Naive thymus-derived CD4-positive, alpha-beta T cell (primary cell): ENCODE results near the gene PRRT1. TPM values are rescaled to one million over a fixed set of nuclear protein-coding genes. Genes with fewer than 3 reads are reported as not detected.

Source experiments
- ATAC-seq: fragments of 150-1000 bp; cut with Tn5 transposase; 2 replicates; pipeline ENCODE4 v1.10.0; 2021; ENCODE audit warnings: mild to moderate bottlenecking, moderate library complexity
- CTCF ChIA-PET: fragments of 350-600 bp; sonication (Branson Sonifier 250); formaldehyde crosslinking; loops from one replicate; lab custom pipeline; 2021; ENCODE audit warnings: antibody characterized with exemption; lab: Charles Lee
- POLR2A ChIA-PET: fragments of 350-600 bp; sonication (Branson Sonifier 250); formaldehyde crosslinking; loops from one replicate; lab custom pipeline; 2021; ENCODE audit warnings: antibody characterized with exemption, inconsistent platforms; lab: Charles Lee
- DNase-seq, 9 donors: peaks; one replicate each; pipeline versions ENCODE4 v3.0.0 to v3.0.0-alpha.2; 2020 to 2022; ENCODE audit warnings: mixed read lengths in 1 of 9
- H3K27ac ChIP-seq: one replicate; pipeline ENCODE4 v1.7.0; 2013; ENCODE audit warnings: mild to moderate bottlenecking, low read depth, low read length, moderate library complexity
- H3K27me3 ChIP-seq, 2 donors: one replicate each; pipeline ENCODE4 v1.7.0; 2013; ENCODE audit warnings: low read length in 2 of 2, mild to moderate bottlenecking in 2 of 2, moderate library complexity in 2 of 2; ENCODE audit not compliant: control insufficient read depth in 2 of 2, insufficient read depth in 2 of 2
- H3K36me3 ChIP-seq, 3 experiments: 1 replicate in 2 of 3; 2 replicates in 1 of 3; pipeline ENCODE4 v1.7.0; 2013; ENCODE audit warnings: low read length in 3 of 3, mild to moderate bottlenecking in 3 of 3, moderate library complexity in 1 of 3; ENCODE audit not compliant: insufficient read depth in 3 of 3, control insufficient read depth in 2 of 3
- H3K4me1 ChIP-seq, 2 donors: one replicate each; pipeline ENCODE4 v1.7.0; 2013; ENCODE audit warnings: low read length in 2 of 2, mild to moderate bottlenecking in 2 of 2, moderate library complexity in 1 of 2; ENCODE audit not compliant: control insufficient read depth in 2 of 2, insufficient read depth in 2 of 2
- H3K4me3 ChIP-seq: 2 replicates; pipeline ENCODE4 v1.7.0; 2013; ENCODE audit warnings: mild to moderate bottlenecking, low read length
- H3K9me3 ChIP-seq, 3 experiments: 1 replicate in 2 of 3; 2 replicates in 1 of 3; pipeline ENCODE4 v1.7.0; 2013; ENCODE audit warnings: low read length in 3 of 3; ENCODE audit not compliant: control insufficient read depth in 2 of 3
- H3K27ac Mint-ChIP-seq, 9 donors: one replicate each; pipeline ENCODE4 v1.8.0; 2020 to 2022; ENCODE audit warnings: mixed read lengths in 9 of 9, mild to moderate bottlenecking in 8 of 9, moderate library complexity in 5 of 9, inconsistent platforms in 2 of 9
- H3K27me3 Mint-ChIP-seq, 5 donors: one replicate each; pipeline ENCODE4 v1.8.0; 2021 to 2022; ENCODE audit warnings: mixed read lengths in 5 of 5, mild to moderate bottlenecking in 1 of 5
- H3K36me3 Mint-ChIP-seq, 5 donors: one replicate each; pipeline ENCODE4 v1.8.0; 2020 to 2022; ENCODE audit warnings: mixed read lengths in 5 of 5, mild to moderate bottlenecking in 3 of 5, inconsistent platforms in 1 of 5
- H3K4me1 Mint-ChIP-seq, 7 donors: one replicate each; pipeline ENCODE4 v1.8.0; 2020 to 2022; ENCODE audit warnings: mixed read lengths in 7 of 7, mild to moderate bottlenecking in 3 of 7, inconsistent platforms in 1 of 7
- H3K4me3 Mint-ChIP-seq, 10 donors: one replicate each; pipeline ENCODE4 v1.8.0; 2020 to 2022; ENCODE audit warnings: mild to moderate bottlenecking in 10 of 10, mixed read lengths in 10 of 10, moderate library complexity in 6 of 10, inconsistent platforms in 2 of 10
- H3K9me3 Mint-ChIP-seq, 11 donors: one replicate each; pipeline ENCODE4 v1.8.0; 2020 to 2022; ENCODE audit warnings: mixed read lengths in 11 of 11, mild to moderate bottlenecking in 4 of 11, inconsistent platforms in 1 of 11, moderate library complexity in 1 of 11
- intact Hi-C, 2 donors: fragments of 100-400 bp; cut with micrococcal nuclease; formaldehyde crosslinking; loops; one replicate each; pipeline ENCODE4 v1.15.1; 2023
- polyA plus RNA-seq, 2 donors: library from polyadenylated mRNA; unstranded; fragments of 300-500 nt; fragmentation: Illumina TruSeq; gene quantifications; one replicate each; pipeline ENCODE4 v1.2.3, GENCODE V29; 2021
- total RNA-seq, 6 experiments: library from RNA in 5 of 6; stranded (reverse) in 5 of 6; gene quantifications; 1 replicate in 5 of 6; 2 replicates in 1 of 6; pipeline ENCODE4 v1.2.3 and lab custom pipeline; 2021 to 2026

PRRT1 gene
- total and polyA plus RNA-seq, 7 experiments from 2014 or later: 0.31 to 7.4 (median 3.4) TPM

GRCh38 chr6:32181915-32182529 lies 30.3 kb upstream of the PRRT1 start:
- no peaks in the 10 kb centered on the region for H3K27me3 Mint-ChIP-seq
- no peaks in the 10 kb centered on the region for H3K27me3 ChIP-seq
- H3K4me3 ChIP-seq: no peak overlapping the region
- ChIA-PET CTCF (interaction anchor here (0.5 to 1.3 kb wide), 2 partner anchors 14 to 104 kb away, joined by 3 to 4 read pairs; no protein-coding TSS in a partner anchor), POLR2A (interaction anchor here (0.8 to 8.1 kb wide), 4 partner anchors 9 to 790 kb away, joined by 3 to 259 read pairs (median 4); partner anchors contain the start of genes FKBPL, GPSM3 and PBX2)
- DNase-seq: no peak
- H3K36me3 ChIP-seq: peaks cover 7 to 56% (median 19%) of the 10 kb centered on the region in 3 experiments
- peaks cover 0 to 2% (median 0%) of the 10 kb centered on the region in 11 donors for H3K9me3 Mint-ChIP-seq
- H3K27ac Mint-ChIP-seq: peak overlapping the region in 5 of 9 donors; percentile 45 to 80 (median 53)
- intact Hi-C loops: no loop called here
- no peaks in the 10 kb centered on the region for H3K9me3 ChIP-seq
- H3K4me3 Mint-ChIP-seq: no peak overlapping the region
- peaks cover 13 to 40% of the 10 kb centered on the region in 2 donors for H3K4me1 ChIP-seq
- peaks cover 5 to 26% (median 20%) of the 10 kb centered on the region in 5 donors for H3K36me3 Mint-ChIP-seq
- peak overlapping the region; percentile 29 for H3K27ac ChIP-seq
- H3K4me1 Mint-ChIP-seq: peaks cover 44 to 73% (median 61%) of the 10 kb centered on the region in 7 donors
- no peak for ATAC-seq

DNA sequence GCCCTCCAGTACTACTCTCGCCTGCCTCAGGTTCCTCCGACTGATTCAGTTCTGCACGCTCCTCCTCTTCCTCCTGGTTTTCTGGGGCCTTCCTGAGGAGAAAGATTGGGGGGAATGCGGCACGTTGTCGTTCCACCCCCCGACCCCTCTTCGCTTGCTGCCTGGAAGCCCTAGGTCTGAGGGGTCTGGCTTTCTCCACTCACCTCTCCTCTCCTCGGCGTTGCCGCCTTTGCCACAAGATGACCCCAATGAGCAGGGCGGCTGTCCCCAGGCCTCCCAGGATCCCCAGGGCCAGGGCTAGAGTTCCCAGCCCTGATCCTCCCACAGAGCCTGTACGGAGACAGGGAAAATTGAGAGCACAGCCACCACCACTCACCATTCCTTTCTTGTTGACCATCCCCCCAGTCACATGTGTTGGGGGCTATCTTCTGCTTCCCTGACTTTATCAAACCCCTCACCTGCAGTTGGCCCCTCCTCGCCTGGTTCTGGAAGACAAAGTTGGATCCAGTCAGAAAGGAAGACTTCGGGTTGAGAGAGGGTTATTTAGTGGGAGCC lies 29.5 kb upstream of the PRRT1 start:
- peaks cover 44 to 73% (median 61%) of the 10 kb centered on the region in 7 donors for H3K4me1 Mint-ChIP-seq
- CTCF ChIA-PET: no interaction called here
- Histone ChIP-seq H3K4me3 (no peak overlapping the region), H3K27ac (peak overlapping the region; percentile 47), H3K4me1 (peaks cover 21 to 40% of the 10 kb centered on the region in 2 donors), H3K27me3 (no peaks in the 10 kb centered on the region), H3K9me3 (no peaks in the 10 kb centered on the region), H3K36me3 (peaks cover 0 to 48% (median 17%) of the 10 kb centered on the region in 3 experiments)
- H3K36me3 Mint-ChIP-seq: peaks cover 0 to 18% (median 14%) of the 10 kb centered on the region in 5 donors
- peak overlapping the region in 3 of 10 donors; percentile 18 to 85 (median 34) for H3K4me3 Mint-ChIP-seq
- POLR2A ChIA-PET: interaction anchor here (5.4 to 8.1 kb wide), 2 partner anchors 10 to 52 kb away, joined by 36 to 259 read pairs; partner anchors contain the start of genes ATF6B, FKBPL, GPSM3 and PBX2
- H3K27me3 Mint-ChIP-seq: no peaks in the 10 kb centered on the region
- H3K27ac Mint-ChIP-seq: peak overlapping the region in 7 of 9 donors; percentile 45 to 99 (median 67)
- intact Hi-C loops: no loop called here
- H3K9me3 Mint-ChIP-seq: peaks cover 0 to 3% (median 0%) of the 10 kb centered on the region in 11 donors
- DNase-seq (no peak), ATAC-seq (no peak)

DNA sequence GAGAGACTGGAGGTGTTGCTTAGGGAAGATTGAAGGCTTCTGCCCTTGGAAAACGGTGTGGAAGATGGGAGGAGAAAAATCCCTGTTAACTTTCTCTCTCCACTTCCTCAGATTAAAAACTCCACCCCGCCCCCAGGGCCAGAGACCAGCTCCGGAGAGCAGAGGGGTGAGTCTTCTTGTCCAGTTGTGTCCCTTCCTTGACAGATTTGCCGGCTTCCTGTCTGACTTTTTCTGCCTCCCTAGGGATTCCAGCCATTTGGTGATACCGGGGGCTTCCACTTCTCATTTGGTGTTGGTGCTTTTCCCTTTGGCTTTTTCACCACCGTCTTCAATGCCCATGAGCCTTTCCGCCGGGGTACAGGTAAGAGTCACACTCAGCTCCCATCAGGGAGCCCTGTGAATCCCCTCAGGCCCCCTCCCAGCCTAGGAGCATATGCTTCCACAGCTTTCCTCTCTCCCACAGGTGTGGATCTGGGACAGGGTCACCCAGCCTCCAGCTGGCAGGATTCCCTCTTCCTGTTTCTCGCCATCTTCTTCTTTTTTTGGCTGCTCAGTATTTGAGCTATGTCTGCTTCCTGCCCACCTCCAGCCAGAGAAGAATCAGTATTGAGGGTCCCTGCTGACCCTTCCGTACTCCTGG lies 28.1 kb upstream of the PRRT1 start:
- Mint-ChIP-seq H3K9me3 (peaks cover 0 to 3% (median 0%) of the 10 kb centered on the region in 11 donors), H3K4me3 (peak overlapping the region; percentile 37 to 97 (median 54)), H3K36me3 (peaks cover 0 to 12% (median 10%) of the 10 kb centered on the region in 5 donors), H3K27me3 (no peaks in the 10 kb centered on the region), H3K27ac (peak overlapping the region in 8 of 9 donors; percentile 20 to 99 (median 70)), H3K4me1 (peaks cover 44 to 74% (median 59%) of the 10 kb centered on the region in 7 donors)
- Histone ChIP-seq H3K36me3 (peaks cover 0 to 41% (median 17%) of the 10 kb centered on the region in 3 experiments), H3K9me3 (no peaks in the 10 kb centered on the region), H3K27me3 (no peaks in the 10 kb centered on the region), H3K4me1 (peaks cover 31 to 48% of the 10 kb centered on the region in 2 donors), H3K27ac (no peak overlapping the region), H3K4me3 (no peak overlapping the region)
- intact Hi-C loops: loop anchor here (2.0 to 5.0 kb wide), 8 partner anchors 223 to 1563 kb away; partner anchors contain the start of genes BAG6 (in 1 of the 2), BRD2 (in 1 of the 2), CLIC1 (in 1 of the 2) and EHMT2 (in 1 of the 2)
- CTCF ChIA-PET: interaction anchor here (0.6 to 1.7 kb wide), 6 partner anchors 8 to 595 kb away, joined by 3 to 10 read pairs (median 5); partner anchors contain the start of gene GPSM3
- ATAC-seq (no peak), DNase-seq (no peak)
- POLR2A ChIA-PET: interaction anchor here (1.2 to 8.1 kb wide), 6 partner anchors 11 to 793 kb away, joined by 3 to 259 read pairs (median 4); partner anchors contain the start of genes ATF6B, FKBPL, GPSM3 and PBX2

DNA sequence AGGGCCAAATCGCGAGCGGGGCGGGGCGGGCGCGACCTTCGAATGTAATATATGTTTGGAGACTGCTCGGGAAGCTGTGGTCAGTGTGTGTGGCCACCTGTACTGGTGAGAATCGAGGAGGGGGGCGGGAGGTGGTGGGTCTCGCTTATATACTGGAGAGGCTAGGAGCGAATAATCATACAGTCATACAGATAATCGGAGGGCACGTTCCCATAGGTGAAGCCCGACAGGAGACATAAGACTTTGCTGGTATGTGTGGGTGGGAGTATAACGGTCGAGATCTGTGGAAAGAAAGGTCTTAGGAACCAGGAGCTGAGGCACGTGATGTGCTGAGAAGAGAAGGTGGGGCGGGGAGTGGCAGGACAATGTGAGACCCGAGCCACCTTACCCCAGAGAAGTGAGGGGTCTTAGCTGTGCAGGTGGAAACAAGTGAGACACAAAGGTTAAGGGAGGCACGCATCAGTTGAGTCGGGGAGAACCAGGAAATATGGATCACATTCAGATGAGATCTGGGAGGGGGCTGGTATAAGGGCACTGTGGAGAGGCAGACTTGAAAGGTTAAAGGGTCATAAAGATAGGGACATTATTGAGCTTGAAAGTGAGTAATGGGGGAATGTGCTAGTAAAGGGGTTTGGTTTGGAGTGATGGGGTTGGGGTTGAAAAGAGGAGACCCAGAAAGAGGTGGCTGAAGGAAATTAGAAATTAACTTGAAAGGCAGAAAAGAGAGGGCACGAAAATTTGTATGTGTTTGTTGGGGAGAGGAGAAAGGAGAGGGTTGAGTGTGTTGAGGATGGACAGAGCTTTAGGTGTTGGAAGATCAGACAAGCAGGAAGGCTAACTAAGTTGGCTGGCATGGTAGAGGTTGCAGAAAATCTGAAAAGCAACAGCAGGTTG lies 27.1 kb upstream of the PRRT1 start:
- Mint-ChIP-seq H3K4me3 (peak overlapping the region; percentile 85 to 98 (median 95)), H3K36me3 (peaks cover 0 to 14% (median 10%) of the 10 kb centered on the region in 5 donors), H3K27ac (peak overlapping the region; percentile 87 to 100 (median 95)), H3K27me3 (no peaks in the 10 kb centered on the region), H3K9me3 (peaks cover 0 to 3% (median 0%) of the 10 kb centered on the region in 11 donors), H3K4me1 (peaks cover 55 to 82% (median 62%) of the 10 kb centered on the region in 7 donors)
- Histone ChIP-seq H3K27me3 (no peaks in the 10 kb centered on the region), H3K9me3 (no peaks in the 10 kb centered on the region), H3K4me3 (peak overlapping the region; percentile 82), H3K4me1 (peaks cover 31 to 54% of the 10 kb centered on the region in 2 donors), H3K36me3 (peaks cover 0 to 36% (median 17%) of the 10 kb centered on the region in 3 experiments), H3K27ac (peak overlapping the region; percentile 91)
- CTCF ChIA-PET: interaction anchor here (0.8 to 1.7 kb wide), 5 partner anchors 9 to 580 kb away, joined by 3 to 10 read pairs (median 5); partner anchors contain the start of gene GPSM3
- no peak for ATAC-seq
- POLR2A ChIA-PET: interaction anchor here (0.7 to 8.1 kb wide), 7 partner anchors 8 to 794 kb away, joined by 3 to 259 read pairs (median 4); partner anchors contain the start of genes ATF6B, FKBPL, GPSM3 and PBX2
- intact Hi-C loops: loop anchor here (1.0 to 5.0 kb wide), 12 partner anchors 12 to 1561 kb away; partner anchors contain the start of genes PBX2 (in 2 of the 2), BAG6 (in 1 of the 2), BRD2 (in 1 of the 2) and CLIC1 (in 1 of the 2)
- DNase-seq: peak in 2 of 9 donors; percentile 14 to 36

GRCh38 chr6:32177788-32178546 lies 26.2 kb upstream of the PRRT1 start, which contains the start of gene RNF5:
Gene RNF5 (plus strand): TSS chr6:32178405. CDS start chr6:32178512, 107 bp downstream.
- H3K27me3 Mint-ChIP-seq: no peaks in the 10 kb centered on the region
- Histone ChIP-seq H3K36me3 (peaks cover 0 to 28% (median 11%) of the 10 kb centered on the region in 3 experiments), H3K27me3 (no peaks in the 10 kb centered on the region), H3K4me3 (peak within 1 kb of the TSS; percentile 82), H3K4me1 (peaks cover 31 to 63% of the 10 kb centered on the region in 2 donors), H3K27ac (peak within 1 kb of the TSS; percentile 91), H3K9me3 (no peaks in the 10 kb centered on the region)
- H3K36me3 Mint-ChIP-seq: peaks cover 0 to 14% (median 10%) of the 10 kb centered on the region in 5 donors
- POLR2A ChIA-PET: interaction anchor here (0.9 to 8.1 kb wide), 6 partner anchors 13 to 793 kb away, joined by 3 to 259 read pairs (median 8); partner anchors contain the start of genes ATF6B, EGFL8, FKBPL and GPSM3
- intact Hi-C loops: loop anchor here (1.0 to 5.0 kb wide), 15 partner anchors 12 to 1561 kb away; partner anchors contain the start of genes FKBPL (in 2 of the 2), NELFE (in 2 of the 2), PBX2 (in 2 of the 2) and PSMB8 (in 2 of the 2)
- H3K9me3 Mint-ChIP-seq: peaks cover 0 to 3% (median 0%) of the 10 kb centered on the region in 11 donors
- peaks cover 63 to 86% (median 69%) of the 10 kb centered on the region in 7 donors for H3K4me1 Mint-ChIP-seq
- DNase-seq (peak; percentile 60 to 99 (median 97)), ATAC-seq (peak; percentile 89)
- H3K4me3 Mint-ChIP-seq: peak within 1 kb of the TSS; percentile 85 to 98 (median 95)
- H3K27ac Mint-ChIP-seq: peak within 1 kb of the TSS; percentile 87 to 100 (median 95)
- CTCF ChIA-PET: interaction anchor here (0.6 to 2.1 kb wide), 5 partner anchors 13 to 280 kb away, joined by 3 to 9 read pairs (median 3); partner anchors contain the start of genes ATF6B and EHMT2
